Activated CD4-positive, alpha-beta T cell treated with anti-CD3 and anti-CD28 coated beads, Interleukin-2, amount 50 U/mL, for 16 hours (primary cell): Measurements from ENCODE around the gene NUDT7.
A peak's percentile ranks its signal among the peaks of the same experiment; 100 is the strongest.

Source experiments
- DNase-seq: peaks from one replicate; pipeline ENCODE4 v3.0.0-alpha.2; 2020

Gene NUDT7

DNA sequence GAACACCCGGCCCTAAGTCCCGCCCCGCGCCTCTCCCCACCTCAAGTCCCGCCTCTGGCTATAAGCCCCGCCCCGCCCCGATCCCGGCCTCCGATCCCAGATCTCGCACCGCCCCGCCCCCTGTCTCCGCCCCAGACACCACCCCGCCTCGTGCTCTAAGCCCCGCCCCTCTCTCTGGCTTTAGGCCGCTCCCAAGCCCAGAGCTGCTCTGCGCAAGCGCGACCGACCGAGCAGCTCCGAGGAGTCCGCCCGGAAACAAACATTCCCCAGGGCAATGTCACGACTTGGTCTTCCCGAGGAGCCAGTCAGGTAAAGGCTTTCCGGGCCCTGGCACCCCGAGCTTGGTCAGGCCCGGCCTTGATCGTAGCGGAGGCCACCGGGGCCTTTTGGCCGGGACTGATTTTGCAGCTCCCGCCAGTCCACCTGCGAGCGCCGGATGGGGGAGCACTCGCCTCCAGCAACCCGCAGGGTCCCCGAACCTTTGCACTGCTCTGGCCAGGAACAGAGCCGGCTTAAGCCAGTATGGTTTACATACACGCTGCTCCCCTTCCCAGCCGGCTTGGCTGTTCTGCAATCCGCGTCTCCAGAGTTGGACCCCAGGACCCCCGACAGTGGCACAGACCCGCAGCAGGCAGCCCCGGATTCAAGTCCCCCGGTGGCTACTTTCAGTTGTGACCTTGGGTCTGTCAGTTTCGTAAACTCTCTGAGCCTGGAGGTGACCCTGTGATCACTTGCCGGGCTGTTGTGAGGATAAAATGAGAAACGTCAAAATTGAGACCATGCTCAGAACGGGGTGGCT is at the start of gene NUDT7:
Gene NUDT7 (plus strand): TSS at position 206 of the 799 bp plus-strand sequence. CDS start 69 bp downstream, at position 275.
- DNase-seq = peak; percentile 98

DNA sequence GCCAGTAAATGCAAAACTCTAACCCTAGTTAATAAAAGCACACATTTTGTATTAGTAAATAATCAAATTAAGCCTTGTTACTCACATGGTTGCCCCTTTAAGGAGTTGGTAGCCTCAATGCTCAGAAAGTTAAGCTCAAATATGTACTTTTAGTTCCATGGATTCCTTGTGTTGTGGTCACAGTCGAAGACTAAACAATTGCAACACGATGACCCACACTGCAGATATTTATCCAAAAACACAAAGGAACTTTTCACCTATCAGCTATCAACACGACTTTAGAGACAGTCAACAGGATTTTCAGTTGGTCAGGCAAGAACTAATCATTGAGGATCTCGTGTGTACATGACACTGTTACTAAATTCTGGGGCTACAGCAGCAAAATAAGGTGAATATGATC is 47.4 kb upstream of the NUDT7 start:
- DNase-seq = no peak

GRCh38 chr16:77675464-77676324 is 46.6 kb upstream of the NUDT7 start:
- peak; percentile 67 for DNase-seq

DNA sequence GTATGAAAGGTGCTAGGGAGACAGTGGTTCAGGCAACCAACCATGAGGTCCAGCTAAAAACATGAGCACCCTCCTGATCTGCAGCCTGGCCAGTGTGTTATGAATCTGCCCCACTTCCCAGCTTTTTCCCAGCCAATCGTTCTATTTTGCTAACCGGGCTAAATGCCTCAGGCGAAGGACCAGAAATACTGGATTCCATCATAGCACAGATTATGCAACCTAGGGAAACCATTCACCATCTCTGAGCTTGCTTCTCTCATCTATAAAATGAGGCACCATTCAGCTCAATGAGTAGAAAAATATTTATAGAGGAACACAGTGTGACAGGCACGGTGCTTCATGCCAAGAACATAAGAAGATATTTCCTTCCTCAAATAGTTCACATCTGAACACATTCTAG is 45.2 kb upstream of the NUDT7 start:
- DNase-seq = no peak

DNA sequence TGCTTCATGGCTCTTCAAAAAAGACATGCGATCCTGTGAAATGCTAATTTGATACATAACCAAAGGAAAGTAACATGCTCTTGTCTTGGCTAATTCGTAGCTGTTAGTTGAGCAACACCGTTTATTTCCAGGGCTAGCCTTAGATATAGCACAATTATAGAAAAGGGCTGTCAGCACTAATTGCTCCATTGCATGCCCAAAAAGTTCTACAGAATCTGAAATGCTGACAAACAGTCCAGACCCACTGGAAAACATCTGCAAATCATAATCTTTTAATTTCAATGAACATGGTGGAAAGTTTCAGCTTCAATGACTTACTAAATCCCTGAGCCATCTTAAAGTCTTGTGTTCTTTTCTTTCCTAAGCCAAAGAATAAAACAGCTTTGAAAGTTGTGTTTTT is 42.9 kb upstream of the NUDT7 start:
- no peak for DNase-seq

DNA sequence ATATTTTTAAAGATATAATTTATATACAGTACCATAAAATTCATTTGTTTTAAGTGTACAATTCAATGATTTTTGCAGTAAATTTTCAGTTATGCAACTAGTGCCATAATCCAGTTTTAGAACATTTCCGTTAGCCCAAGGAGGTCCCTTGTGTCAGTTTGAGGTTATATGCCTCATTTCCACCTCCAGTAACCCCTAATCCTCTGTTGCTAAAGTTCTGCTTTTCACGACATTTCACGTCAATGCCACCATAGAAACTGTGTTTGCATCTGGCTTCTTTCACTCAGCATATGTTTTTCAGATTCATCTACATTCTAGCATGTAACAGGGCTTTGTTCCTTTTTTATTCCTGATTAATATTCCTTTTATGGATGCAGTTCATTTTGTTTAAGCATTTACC is 42.4 kb upstream of the NUDT7 start:
- no peak for DNase-seq

DNA sequence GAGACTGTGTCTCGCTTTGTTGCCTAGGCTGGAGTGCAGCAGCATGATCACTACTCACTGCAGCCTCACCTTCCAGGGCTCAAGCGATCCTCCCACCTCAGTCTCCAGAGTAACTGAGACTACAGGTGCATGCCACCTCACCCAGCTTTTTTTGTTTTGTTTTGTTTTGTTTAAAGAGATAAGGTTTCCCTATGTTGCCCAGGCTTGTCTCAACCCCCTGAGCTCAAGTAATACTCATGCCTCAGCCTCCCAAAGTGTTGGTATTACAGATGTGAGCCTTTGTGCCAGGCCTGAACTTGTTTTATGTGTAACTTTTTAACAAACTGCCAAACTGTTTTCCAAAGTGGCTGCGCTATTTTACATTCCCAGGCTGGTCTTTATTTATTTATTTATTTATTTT is 41.8 kb upstream of the NUDT7 start:
- no peak for DNase-seq

DNA sequence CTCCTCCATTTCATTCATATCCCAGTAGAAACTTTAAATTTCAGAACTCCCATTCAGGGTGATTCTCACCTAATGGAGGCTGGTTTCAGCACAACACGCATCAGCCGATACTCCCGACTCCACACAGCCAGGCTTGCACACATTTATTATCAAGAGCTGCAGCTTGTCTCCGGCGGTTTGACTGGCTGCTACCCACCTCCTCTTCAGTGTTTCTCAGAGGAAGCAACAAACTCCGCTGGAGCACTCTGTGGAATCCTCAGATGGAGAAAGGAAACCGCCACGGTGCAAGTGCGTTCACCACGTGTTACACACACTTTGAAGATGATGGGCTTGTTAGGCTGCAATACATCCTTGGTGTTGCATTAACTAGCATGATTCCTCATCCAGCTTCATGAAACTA is 39.7 kb upstream of the NUDT7 start:
- no peak for DNase-seq

DNA sequence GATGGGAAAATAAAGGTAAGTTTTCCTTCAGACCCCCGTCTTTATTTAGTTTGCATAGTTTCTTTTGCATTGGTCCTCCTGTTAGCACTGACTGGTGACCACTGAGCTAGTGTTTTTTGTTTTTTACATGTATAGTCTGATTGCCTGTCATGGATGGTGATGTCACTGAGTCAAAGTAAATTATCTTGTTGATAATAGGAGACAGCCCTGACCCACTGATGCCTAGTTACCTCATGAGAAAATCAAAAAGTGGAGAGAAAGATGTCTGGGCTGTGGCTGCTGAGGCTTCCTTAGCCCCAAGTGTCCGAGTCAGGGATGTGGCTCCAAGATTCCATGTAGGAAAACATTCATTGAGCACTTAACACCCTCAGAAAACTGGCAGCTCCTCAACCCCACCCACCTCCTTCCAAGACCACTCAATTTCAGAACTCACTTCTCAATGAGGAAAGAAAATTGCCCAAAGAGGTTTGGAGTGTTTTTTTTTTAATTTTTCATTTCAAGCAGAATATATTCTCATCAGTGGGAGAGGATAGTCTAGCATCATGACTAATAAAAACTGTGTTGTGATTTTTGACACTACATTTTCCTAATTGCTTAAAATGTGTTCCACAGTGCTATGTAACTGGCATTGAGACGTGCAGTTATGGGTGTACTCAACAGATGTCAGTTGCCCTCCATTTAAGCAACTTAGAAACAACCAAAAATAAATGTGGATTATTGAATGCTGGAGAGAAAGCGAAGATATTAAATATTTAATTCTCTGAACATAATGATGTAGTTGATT is 38.7 kb upstream of the NUDT7 start:
- DNase-seq = no peak

DNA sequence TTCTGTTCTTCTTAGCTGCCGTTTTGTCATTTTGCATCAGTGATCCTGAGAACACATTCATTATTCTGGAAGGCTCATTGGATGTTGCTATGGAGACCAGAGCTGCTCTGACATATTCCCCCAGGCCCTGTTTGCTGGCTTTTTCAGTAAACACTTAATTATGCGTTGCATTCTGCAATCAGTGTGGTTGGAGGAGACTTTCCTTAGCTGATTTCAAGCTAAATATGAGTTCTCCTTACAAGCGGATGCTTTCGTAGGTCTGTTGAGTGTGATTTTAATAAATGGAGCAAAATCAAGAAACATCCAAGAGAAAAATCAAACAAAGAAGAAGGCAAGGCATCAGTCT is 38.2 kb upstream of the NUDT7 start:
- no peak for DNase-seq

GRCh38 chr16:77686385-77686784 is 35.9 kb upstream of the NUDT7 start:
- DNase-seq = no peak

- no peak for DNase-seq
Measured at GRCh38 chr16:77689971-77690370, 32.3 kb upstream of the NUDT7 start.

DNA sequence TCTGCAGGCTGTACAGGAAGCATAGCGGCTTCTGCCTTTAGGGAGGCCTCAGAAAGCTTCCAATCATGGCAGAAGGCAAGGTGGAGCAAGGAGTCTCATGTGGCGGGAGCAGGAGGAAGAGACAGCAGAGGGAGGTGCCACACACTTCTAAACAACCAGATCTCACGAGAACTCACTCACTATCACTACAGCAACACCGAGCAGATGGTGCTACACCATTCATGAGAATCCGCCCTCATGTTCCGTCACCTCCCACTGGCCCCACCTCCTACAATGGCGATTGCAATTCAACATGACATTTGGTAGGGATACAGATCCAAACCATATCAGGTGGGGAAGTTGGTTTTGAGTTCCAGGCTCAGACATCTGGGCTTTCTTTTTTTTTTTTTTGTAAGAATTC is 31.9 kb upstream of the NUDT7 start:
- no peak for DNase-seq

- DNase-seq = no peak
Measured at GRCh38 chr16:77692612-77693011, 29.7 kb upstream of the NUDT7 start.

DNA sequence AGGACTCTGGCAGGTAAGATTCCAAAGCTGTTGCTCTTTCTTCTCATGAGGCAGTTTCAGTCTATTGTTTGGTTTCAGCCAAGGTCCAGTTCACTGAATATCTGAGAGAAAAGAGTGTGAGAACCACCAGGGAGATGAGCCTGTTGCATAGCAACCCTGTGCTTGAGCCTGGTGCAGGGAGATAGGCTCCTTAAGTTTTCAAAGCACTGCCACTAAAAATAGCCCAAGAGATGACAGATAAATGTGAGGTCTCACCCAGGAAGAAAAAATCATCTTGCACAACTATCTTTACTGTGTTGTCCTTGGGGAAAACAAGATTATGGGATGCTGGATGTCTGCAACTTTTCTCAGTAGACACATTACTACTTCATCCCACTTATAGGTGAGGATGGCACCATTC is 26.2 kb upstream of the NUDT7 start:
- DNase-seq = no peak

DNA sequence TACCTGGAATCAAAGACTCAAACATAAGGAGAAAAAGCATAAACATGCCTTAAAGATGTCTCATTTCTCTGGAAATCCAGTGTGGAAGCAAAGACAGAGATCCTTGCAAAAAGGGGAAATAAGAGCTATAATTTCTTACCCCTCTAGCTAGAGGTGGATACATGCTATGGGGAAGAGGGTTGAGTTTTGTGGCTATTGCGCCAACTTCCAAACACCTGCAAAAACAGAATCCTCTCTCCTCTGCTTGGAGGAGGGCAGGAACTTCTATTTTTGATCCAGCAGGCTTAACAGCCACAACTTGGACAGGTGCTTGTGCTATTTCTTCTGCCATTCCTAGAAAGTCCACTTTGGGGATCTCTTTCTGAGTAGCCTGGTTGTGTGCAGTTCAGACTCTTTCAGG is 21.5 kb upstream of the NUDT7 start:
- no peak for DNase-seq

DNA sequence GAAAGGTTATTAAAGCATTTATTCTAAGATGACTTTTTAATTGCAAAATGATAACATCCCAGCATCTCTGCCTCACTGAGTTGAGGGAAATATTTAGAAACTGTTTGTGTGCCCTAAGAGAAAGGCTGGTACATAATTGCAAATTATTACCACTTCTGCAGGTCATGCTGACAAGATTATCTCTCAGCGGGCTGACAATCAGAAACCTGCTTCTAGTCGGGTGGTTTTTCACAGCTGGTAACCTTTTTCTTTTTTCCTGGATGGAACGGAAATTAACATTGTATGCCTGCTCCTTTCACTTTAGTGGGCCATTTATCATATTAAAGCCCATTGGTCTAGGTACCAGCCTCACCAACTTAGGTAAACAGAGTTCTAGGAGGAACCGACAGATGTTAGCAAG is 17.0 kb upstream of the NUDT7 start:
- no peak for DNase-seq

- no peak for DNase-seq
Measured at GRCh38 chr16:77711179-77711578, 11.1 kb upstream of the NUDT7 start.

- no peak for DNase-seq
Measured at GRCh38 chr16:77711775-77712174, 10.5 kb upstream of the NUDT7 start.

DNA sequence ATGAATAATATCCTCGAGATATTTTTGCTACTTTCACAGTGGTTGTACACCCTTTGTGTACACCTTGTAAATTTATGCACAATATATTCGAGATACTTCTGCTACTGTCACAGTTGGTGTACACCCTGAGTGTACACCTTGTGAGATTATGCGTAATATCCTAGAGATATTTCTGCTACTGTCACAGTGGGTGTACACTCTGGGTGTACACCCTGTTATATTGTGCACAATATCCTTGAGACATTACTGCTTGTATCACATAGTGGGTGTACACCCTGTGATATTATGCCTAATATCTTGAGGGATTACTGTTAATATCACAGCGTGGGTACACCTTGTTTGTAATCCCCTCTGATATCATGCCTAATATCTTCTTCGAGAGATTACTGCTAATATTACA is 7.2 kb upstream of the NUDT7 start:
- no peak for DNase-seq

GRCh38 chr16:77721752-77722308 is 484 bp upstream of the NUDT7 start:
- no peak for DNase-seq

DNA sequence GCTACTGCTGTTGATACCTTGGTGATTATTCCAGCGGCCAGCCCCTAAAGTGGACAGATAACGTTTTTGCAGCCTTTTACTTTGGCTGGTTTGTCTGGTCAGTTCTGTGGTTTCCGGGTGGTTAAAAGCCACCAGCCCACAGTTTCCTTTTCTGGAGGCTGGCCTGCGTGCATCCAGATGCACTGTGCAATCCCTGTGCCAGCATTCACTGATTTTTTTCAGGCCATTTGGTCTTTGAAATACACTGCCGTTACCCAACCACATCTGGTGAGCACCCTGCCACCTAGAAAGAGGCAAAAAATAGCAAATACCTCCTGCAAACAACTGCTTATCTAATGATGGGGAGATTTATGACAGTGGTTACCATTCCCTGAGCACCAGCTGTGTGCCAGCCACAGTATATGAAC is 797 bp downstream of the NUDT7 start:
- peak; percentile 3 for DNase-seq

GRCh38 chr16:77724174-77724573 is 1.9 kb downstream of the NUDT7 start:
- no peak for DNase-seq
